ENCODE results near the gene NOVA2.

Gene NOVA2

DNA sequence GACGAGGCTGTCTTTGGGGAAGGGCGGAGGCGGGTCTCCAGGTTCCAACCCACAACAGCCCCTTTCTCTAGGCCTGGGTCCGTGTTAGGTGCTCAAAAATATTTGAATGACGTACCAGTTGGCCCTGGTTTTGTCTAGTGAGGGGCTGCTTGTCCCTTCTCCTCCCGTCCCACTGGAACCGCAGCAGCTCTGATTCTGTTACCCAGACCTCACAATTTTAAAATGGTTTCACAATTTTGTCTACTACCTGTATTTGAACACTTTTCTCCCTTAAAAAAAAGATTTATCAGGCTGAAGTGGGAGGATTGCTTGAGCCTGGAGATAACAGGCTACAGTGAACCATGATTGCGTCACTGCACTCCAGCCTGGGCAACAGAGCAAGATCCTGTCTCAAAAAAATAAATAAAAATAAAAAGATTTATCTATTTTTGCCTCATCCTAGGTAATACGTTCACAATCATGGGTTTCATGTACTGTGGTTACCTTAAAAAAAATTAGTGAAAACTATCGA lies 86.4 kb downstream of the NOVA2 start:
- DNase-seq, result no peak

DNA sequence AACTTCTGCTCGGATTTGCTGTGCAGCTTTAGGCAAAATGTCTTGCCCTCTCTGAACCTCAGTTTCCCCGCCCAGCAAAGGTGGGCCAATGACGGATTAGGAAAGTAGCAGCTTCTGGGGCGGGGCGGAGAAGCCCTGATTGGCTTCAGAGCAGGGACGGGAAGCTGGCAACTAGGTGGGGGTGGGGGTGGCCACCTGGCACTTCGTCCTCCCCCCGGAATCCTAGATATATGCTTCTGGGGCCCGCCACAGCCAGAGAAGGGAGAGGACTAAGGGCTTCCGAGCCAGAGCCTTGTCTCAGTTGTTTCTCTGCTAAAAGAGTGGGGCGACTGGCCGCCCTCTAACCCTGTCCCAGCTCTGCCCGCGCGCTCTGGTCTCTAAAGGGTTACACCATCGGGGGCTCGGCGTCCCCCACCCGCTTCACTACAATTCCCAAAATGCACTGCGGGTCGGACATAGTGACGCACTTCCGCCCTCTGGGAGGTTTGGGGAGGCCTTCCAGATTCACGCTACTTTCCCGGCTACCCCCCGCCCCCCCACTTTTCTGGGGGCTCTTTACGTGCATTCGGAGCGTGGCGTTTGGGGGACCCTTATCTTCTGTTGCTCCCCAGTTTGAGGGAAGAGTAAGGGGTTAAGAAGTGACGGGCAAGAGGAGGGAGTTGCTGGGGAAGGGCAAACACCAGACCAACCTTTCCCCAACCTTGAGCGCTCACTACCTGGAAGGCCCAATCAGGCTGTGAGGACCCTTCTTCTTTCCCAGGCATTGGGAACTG lies 87.1 kb downstream of the NOVA2 start:
- DNase-seq, result peak; percentile 83 to 93

DNA sequence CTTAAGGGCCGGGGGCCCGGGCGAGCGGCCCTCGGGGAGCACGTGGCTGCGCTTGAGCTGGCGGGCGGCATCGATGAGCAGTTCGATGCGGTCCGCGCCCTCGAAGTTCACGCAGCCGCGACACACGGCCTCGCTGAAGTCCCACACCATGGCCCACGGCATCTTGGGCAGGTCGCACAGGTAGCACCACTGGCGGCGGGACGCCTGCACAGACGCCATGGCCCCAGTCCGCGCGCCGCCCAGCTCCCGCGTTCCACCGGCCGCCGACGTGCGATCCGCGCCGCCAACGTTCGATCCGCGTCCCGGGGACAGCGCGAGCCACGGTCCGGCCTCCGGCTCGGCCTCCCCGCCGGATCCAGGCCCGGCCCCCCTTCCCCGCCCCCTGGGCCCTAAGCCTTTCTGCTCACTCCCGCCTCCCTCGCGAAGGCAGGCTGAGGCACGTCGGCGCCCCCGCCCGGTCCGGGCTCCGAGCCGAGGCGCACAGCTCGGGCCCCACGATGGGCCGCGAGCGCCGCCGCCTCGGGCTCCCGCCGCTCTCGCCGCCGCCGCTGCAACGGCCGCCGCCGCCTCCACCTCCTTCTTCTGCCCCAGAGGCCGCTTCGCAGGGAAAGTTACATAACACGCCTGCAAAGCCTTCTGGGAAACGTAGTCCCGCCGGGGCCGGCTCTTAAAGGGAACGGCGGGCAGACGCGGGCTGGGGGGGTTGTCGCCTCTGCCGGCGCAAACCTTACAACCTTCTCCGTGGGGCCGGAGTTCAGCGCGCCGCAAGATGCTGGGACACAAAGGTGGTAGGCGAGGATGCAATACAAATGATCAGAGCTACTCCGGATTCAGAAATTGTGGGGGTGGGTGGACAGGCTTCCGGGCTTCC lies 87.9 kb downstream of the NOVA2 start, which contains the start of gene IRF2BP1:
Gene IRF2BP1, minus strand, starts transcription at position 586 of the 871 bp plus-strand sequence. Its CDS starts 367 bp downstream, at position 219.
- DNase-seq, result peak; percentile 89 to 90

GRCh38 chr19:45884682-45885555 lies 88.7 kb downstream of the NOVA2 start:
- peak in 1 of 2 experiments; percentile 28 for DNase-seq

DNA sequence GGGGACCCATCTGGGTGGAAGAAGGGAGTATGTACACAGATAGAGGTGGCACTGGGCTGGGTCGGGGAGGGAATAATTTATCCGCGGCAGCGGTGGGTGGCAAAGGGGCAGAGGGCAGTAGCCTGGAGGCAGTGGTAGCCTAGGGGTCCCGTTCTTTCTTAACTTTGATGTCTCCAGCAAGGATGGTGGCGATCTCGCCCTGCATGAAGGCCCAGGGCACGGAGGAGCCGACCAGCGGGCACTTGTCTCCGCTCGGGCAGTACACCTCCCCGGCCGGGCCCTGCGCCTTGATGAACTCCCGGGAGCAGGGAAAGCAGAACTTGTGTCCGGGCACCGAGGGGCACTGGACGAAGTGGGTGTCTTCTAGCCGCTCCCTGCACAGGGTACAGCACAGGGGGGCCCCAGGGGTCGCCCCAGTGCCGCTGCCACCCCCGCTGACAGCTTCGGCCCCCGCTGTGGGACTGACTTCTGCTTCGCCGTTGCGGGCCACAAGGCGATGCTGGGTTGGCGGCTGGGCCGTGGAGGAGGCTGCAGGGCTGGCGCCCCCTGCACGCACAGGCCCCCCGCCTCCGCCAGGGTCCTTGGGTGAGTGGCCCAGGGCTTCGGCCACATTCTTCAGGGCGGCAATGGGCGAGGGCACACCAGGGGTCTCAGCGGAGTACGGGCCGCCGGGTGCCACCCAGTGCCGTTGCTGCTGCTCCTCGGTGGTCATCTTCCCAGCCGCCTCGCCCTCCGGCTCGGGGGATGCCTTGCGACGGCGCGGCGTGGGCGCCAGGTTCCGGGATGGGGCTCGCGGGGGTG lies 89.6 kb downstream of the NOVA2 start:
- DNase-seq, result no peak
